ENCODE data around the gene C17orf50.

The C17orf50 gene

GRCh38 chr17:35760587-35760986 lies at the start of gene C17orf50:
TSS of gene C17orf50 (plus strand) at chr17:35760887. CDS start at chr17:35760942, 55 bp downstream.
- DNase-seq (ENCODE audit: low read depth, low spot score), result no peak

GRCh38 chr17:35710950-35711349 lies 49.7 kb upstream of the C17orf50 start:
- no peak for DNase-seq (ENCODE audit: low read depth, low spot score)

GRCh38 chr17:35713069-35713728 lies 47.5 kb upstream of the C17orf50 start:
- DNase-seq (ENCODE audit: low read depth, low spot score), result no peak

GRCh38 chr17:35714988-35715387 lies 45.7 kb upstream of the C17orf50 start:
- DNase-seq (ENCODE audit: low read depth, low spot score), result no peak

- no peak for DNase-seq (ENCODE audit: low read depth, low spot score)
Observed at GRCh38 chr17:35715416-35715815, 45.3 kb upstream of the C17orf50 start.

GRCh38 chr17:35716173-35716572 lies 44.5 kb upstream of the C17orf50 start:
- DNase-seq (ENCODE audit: low read depth, low spot score), result no peak

- DNase-seq (ENCODE audit: low read depth, low spot score), result no peak
Observed at GRCh38 chr17:35716897-35717465, 43.7 kb upstream of the C17orf50 start.

GRCh38 chr17:35717475-35717874 lies 43.2 kb upstream of the C17orf50 start:
- DNase-seq (ENCODE audit: low read depth, low spot score), result no peak

- no peak for DNase-seq (ENCODE audit: low read depth, low spot score)
Observed at GRCh38 chr17:35723735-35724134, 37.0 kb upstream of the C17orf50 start.

GRCh38 chr17:35725058-35725457 lies 35.6 kb upstream of the C17orf50 start:
- no peak for DNase-seq (ENCODE audit: low read depth, low spot score)

GRCh38 chr17:35725802-35726126 lies 34.9 kb upstream of the C17orf50 start:
- DNase-seq (ENCODE audit: low read depth, low spot score), result no peak

GRCh38 chr17:35726127-35726952 lies 34.3 kb upstream of the C17orf50 start:
- no peak for DNase-seq (ENCODE audit: low read depth, low spot score)

- DNase-seq (ENCODE audit: low read depth, low spot score), result no peak
Observed at GRCh38 chr17:35726953-35727460, 33.7 kb upstream of the C17orf50 start.

GRCh38 chr17:35727635-35728034 lies 33.1 kb upstream of the C17orf50 start:
- no peak for DNase-seq (ENCODE audit: low read depth, low spot score)

GRCh38 chr17:35728551-35728950 lies 32.1 kb upstream of the C17orf50 start:
- no peak for DNase-seq (ENCODE audit: low read depth, low spot score)

- DNase-seq (ENCODE audit: low read depth, low spot score), result no peak
Observed at GRCh38 chr17:35729405-35729833, 31.3 kb upstream of the C17orf50 start.

- no peak for DNase-seq (ENCODE audit: low read depth, low spot score)
Observed at GRCh38 chr17:35730400-35731005, 30.2 kb upstream of the C17orf50 start.

- no peak for DNase-seq (ENCODE audit: low read depth, low spot score)
Observed at GRCh38 chr17:35731239-35731916, 29.3 kb upstream of the C17orf50 start, which contains the start of gene RASL10B. TSS of gene RASL10B (plus strand) at chr17:35731639. CDS start at chr17:35735185, 3,546 bp downstream.

- DNase-seq (ENCODE audit: low read depth, low spot score), result no peak
Observed at GRCh38 chr17:35731917-35732805, 28.5 kb upstream of the C17orf50 start.

- no peak for DNase-seq (ENCODE audit: low read depth, low spot score)
Observed at GRCh38 chr17:35732806-35733136, 27.9 kb upstream of the C17orf50 start.

- no peak for DNase-seq (ENCODE audit: low read depth, low spot score)
Observed at GRCh38 chr17:35733366-35733765, 27.3 kb upstream of the C17orf50 start.

Data from activated naive CD8-positive, alpha-beta T cell treated with anti-CD3 and anti-CD28 coated beads, Interleukin-2, amount 50 U/mL, for 16 hours (primary cell).